Liver (tissue), 9 donors: ENCODE measurements around the gene CLEC17A. TPM values are rescaled to one million over a fixed set of nuclear protein-coding genes. Genes with fewer than 3 reads are reported as not detected.
"Not testable (repeated sequence)": the region's sequence is repeated elsewhere in the genome, so short reads cannot be mapped to it uniquely, and the experiment has no call there.

ENCODE experiments used
- DNase-seq: peaks from one replicate; pipeline ENCODE4 v3.0.0-alpha.2; 2017; ENCODE audit warnings: low spot score
- H3K27ac ChIP-seq, 2 donors: one replicate each; pipeline ENCODE4 v1.7.0; 2013; ENCODE audit warnings: inconsistent platforms in 2 of 2, low read length in 2 of 2, control low read depth in 1 of 2, low read depth in 1 of 2, mild to moderate bottlenecking in 1 of 2
- H3K27me3 ChIP-seq, 4 donors: one replicate each; pipeline versions ENCODE4 v1.6.1 to v1.7.0; 2013; ENCODE audit warnings: low read length in 3 of 4, inconsistent platforms in 1 of 4, mild to moderate bottlenecking in 1 of 4, moderate library complexity in 1 of 4; ENCODE audit not compliant: control insufficient read depth in 4 of 4, insufficient read depth in 4 of 4
- H3K36me3 ChIP-seq, 4 donors: one replicate each; pipeline versions ENCODE4 v1.6.1 to v1.7.0; 2013; ENCODE audit warnings: low read length in 3 of 4, mild to moderate bottlenecking in 3 of 4, low read depth in 1 of 4, moderate library complexity in 1 of 4; ENCODE audit not compliant: control insufficient read depth in 4 of 4, insufficient read depth in 3 of 4
- H3K4me1 ChIP-seq, 4 donors: one replicate each; pipeline versions ENCODE4 v1.6.1 to v1.7.0; 2013; ENCODE audit warnings: low read length in 3 of 4, mild to moderate bottlenecking in 3 of 4, moderate library complexity in 1 of 4; ENCODE audit not compliant: control insufficient read depth in 4 of 4, insufficient read depth in 4 of 4
- H3K4me3 ChIP-seq, 3 donors: one replicate each; pipeline versions ENCODE4 v1.6.1 to v1.7.0; 2013; ENCODE audit warnings: low read length in 3 of 3, control low read depth in 1 of 3, low read depth in 1 of 3, mild to moderate bottlenecking in 1 of 3
- H3K9ac ChIP-seq, 2 donors: one replicate each; pipeline ENCODE4 v1.7.0; 2013; ENCODE audit warnings: low read length in 2 of 2, mild to moderate bottlenecking in 2 of 2, moderate library complexity in 2 of 2, control low read depth in 1 of 2, low read depth in 1 of 2
- H3K9me3 ChIP-seq, 4 donors: one replicate each; pipeline versions ENCODE4 v1.6.1 to v1.7.0; 2013; ENCODE audit warnings: low read length in 3 of 4; ENCODE audit not compliant: control insufficient read depth in 4 of 4
- ATF3 ChIP-seq: IDR thresholded peaks from 2 replicates; pipeline ENCODE4 v1.6.1; 2016; ENCODE audit warnings: antibody characterized with exemption
- CTCF ChIP-seq: fragments of 150-350 bp; IDR thresholded peaks from 2 replicates; pipeline ENCODE4 v1.5.1; 2017; ENCODE audit warnings: improper control_type of control experiment, low read depth, low read length; ENCODE audit not compliant: missing input control
- FOXA1 ChIP-seq: IDR thresholded peaks from 2 replicates; pipeline ENCODE4 v1.6.1; 2016; ENCODE audit warnings: antibody characterized with exemption
- FOXA2 ChIP-seq: IDR thresholded peaks from 2 replicates; pipeline ENCODE4 v1.6.1; 2016; ENCODE audit warnings: antibody characterized with exemption
- HNF4A ChIP-seq, 2 donors: conservative IDR thresholded peaks; 2 replicates each; pipeline ENCODE4 v1.6.1; 2016; ENCODE audit warnings: antibody characterized with exemption in 2 of 2, mild to moderate bottlenecking in 2 of 2
- HNF4G ChIP-seq: IDR thresholded peaks from 2 replicates; pipeline ENCODE4 v1.6.1; 2016; ENCODE audit warnings: antibody characterized with exemption
- NR2F2 ChIP-seq: IDR thresholded peaks from 2 replicates; pipeline ENCODE4 v1.6.1; 2016; ENCODE audit warnings: antibody characterized with exemption
- RAD21 ChIP-seq, 2 donors: IDR thresholded peaks; 2 replicates each; pipeline ENCODE4 v1.6.1; 2016; ENCODE audit warnings: antibody characterized with exemption in 2 of 2, mild to moderate bottlenecking in 2 of 2
- REST ChIP-seq: IDR thresholded peaks from 2 replicates; pipeline ENCODE4 v1.6.1; 2016; ENCODE audit warnings: antibody characterized with exemption, mild to moderate bottlenecking
- RXRA ChIP-seq, 2 donors: IDR thresholded peaks; 2 replicates each; pipeline ENCODE4 v1.6.1; 2017 to 2018; ENCODE audit warnings: antibody characterized with exemption in 2 of 2, mild to moderate bottlenecking in 1 of 2
- SP1 ChIP-seq: IDR thresholded peaks from 2 replicates; pipeline ENCODE4 v1.6.1; 2018; ENCODE audit warnings: antibody characterized with exemption, mild to moderate bottlenecking
- WGBS: extraction: QIAGEN DNeasy Blood & Tissue Kit; methylation state at CpG from one replicate; pipeline ENCODE4 v1.1.7; 2013; 5-methylcytosine and 5-hydroxymethylcytosine counted together
- polyA plus RNA-seq, 2 donors: library from polyadenylated mRNA; stranded (reverse) in 1 of 2; unstranded in 1 of 2; fragments of 200-250 nt in 1 of 2; fragments of >200 nt in 1 of 2; fragmentation: Nextera tagmentation in 1 of 2; extraction: Ambion mirVana in 1 of 2; gene quantifications; one replicate each; pipeline versions ENCODE4 v1.2.1 to v1.2.3, GENCODE V29; 2013 to 2015
- total RNA-seq, 2 donors: library from RNA; depleted of rRNA; stranded (reverse); fragments of >200 nt; gene quantifications; one replicate each; pipeline ENCODE4 v1.2.3, GENCODE V29; 2014
- TF ChIP-seq, protein P1 (sequence below): IDR thresholded peaks from 2 replicates; pipeline ENCODE4 v1.6.1; 2016; ENCODE audit warnings: antibody characterized with exemption
- TF ChIP-seq, protein P2 (sequence below): IDR thresholded peaks from 2 replicates; pipeline ENCODE4 v1.6.1; 2016; ENCODE audit warnings: antibody characterized with exemption
- donor health status: healthy.
- donor health status: healthy.
- donor health status: healthy.
- donor health status: healthy.
- donor health status: healthy.

Gene CLEC17A
- total and polyA plus RNA-seq, 4 donors, result 0.22 to 0.28 TPM; not detected in 2

- no peak for TF ChIP-seq RXRA (IDR thresholded peaks at IDR 0.05)
Measured at GRCh38 chr19:14611051-14611450, 28.2 kb downstream of the CLEC17A start (continued).

DNA sequence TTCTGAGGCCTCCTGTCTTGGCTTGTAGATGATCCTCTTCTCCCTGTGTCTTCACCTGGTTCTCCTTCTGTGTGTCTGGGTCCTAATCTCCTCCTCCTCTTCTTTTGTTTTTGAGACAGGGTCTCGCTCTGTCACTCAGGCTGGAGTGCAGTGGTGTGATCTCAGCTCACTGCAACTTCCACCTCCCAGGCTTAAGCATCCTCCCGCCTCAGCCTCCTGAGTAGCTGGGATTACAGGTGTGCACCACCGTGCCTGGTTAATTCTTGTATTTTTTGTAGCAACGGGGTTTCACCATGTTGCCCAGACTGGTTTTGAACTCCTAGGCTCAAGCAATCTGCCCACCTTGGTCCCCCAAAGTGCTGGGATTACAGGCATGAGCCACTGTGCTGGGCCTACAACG, 29.4 kb downstream of the CLEC17A start:
- not testable (repeated sequence) for H3K9ac ChIP-seq, H3K27ac ChIP-seq, H3K9me3 ChIP-seq, H3K27me3 ChIP-seq, H3K4me3 ChIP-seq, H3K4me1 ChIP-seq, DNase-seq, H3K36me3 ChIP-seq
- 86% methylated on average over 5 of the region's 5 CpGs for WGBS

DNA sequence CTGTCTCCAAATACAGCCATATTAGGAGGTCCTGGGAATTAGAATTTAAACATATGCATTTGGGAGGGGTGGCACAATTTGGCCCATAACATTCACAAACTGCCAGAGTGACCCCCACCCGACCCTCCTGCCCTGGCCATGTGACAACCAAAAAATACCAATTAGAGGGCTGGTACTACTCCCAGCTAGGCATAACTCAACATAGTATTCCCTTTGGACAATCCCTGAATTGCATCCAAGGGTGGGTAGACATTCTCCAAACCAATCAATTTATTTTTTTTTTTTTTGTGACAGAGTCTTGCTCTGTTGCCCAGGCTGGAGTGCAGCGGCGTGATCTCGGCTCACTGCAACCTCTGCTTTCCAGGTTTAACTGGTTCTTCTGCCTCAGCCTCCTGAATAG, 29.8 kb downstream of the CLEC17A start:
- Histone ChIP-seq H3K4me3 (no peak overlapping the region), H3K9me3 (no peaks in the 10 kb centered on the region), H3K27ac (no peak overlapping the region), H3K36me3 (no peaks in the 10 kb centered on the region), H3K4me1 (no peaks in the 10 kb centered on the region), H3K9ac (no peak overlapping the region), H3K27me3 (no peaks in the 10 kb centered on the region)
- WGBS, result 90% methylated on average over 4 of the region's 4 CpGs
- TF ChIP-seq CTCF (no peak), FOXA2 (no peak), FOXA1 (no peak), RAD21 (IDR thresholded peaks at IDR 0.05) (no peak)
- TF ChIP-seq, protein P1, sequence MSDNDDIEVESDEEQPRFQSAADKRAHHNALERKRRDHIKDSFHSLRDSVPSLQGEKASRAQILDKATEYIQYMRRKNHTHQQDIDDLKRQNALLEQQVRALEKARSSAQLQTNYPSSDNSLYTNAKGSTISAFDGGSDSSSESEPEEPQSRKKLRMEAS, result no peak
- no peak for DNase-seq

DNA sequence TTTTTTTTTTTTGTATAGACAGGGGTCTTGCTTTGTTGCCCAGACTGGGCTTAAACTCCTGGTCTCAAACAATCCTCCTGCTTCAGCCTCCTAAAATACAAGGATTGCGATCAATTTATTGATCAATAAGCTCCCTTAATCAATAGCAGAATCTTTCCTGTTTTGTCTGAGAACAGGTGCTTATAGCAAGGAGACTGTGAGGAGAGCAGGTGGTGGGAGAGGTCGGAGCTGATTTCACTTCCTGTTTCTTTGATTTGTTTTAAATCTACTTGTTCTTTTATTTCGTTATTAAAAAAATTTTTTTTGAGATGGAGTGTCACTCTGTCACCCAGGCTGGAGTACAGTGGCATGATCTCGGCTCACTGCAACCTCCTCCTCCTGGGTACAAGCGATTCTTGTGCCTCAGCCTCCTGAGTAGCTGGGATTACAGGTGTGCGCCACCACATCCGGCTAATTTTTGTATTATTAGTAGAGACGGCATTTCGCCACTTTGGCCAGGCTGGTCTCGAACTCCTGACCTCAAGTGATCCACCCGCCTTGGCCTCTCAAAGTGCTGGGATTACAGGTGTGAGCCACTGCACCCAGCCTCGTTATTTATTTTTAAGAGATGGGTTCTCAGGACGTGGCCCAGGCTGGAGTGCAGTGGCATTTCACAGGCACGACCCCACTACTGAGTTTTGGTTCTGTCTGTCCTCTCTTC, 30.7 kb downstream of the CLEC17A start:
- not testable (repeated sequence) for H3K27me3 ChIP-seq, H3K9ac ChIP-seq, H3K4me3 ChIP-seq, H3K36me3 ChIP-seq, DNase-seq, H3K9me3 ChIP-seq, H3K4me1 ChIP-seq, H3K27ac ChIP-seq
- WGBS, result 75% methylated on average over 14 of the region's 14 CpGs

DNA sequence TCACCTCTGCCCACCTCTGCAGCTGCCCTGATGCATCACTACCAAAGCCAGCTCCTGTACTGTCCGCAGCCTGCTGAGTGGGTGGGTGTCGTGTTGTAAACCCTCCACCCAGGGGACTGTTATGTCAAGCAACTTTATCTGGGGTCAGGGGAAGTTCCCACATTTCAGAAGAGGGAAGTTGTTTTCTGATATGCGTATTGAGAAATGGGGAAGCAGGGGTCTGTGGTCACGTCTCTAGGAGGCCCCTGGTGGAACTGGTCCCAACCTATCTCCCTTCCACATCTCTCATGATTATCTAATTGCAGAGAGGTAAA, 31.2 kb downstream of the CLEC17A start:
- Histone ChIP-seq H3K36me3 (no peaks in the 10 kb centered on the region), H3K27ac (no peak overlapping the region)
- 59% methylated on average over 4 of the region's 4 CpGs for WGBS
- TF ChIP-seq, protein P1, result no peak
- no peak for TF ChIP-seq ATF3
- TF ChIP-seq, protein P2, sequence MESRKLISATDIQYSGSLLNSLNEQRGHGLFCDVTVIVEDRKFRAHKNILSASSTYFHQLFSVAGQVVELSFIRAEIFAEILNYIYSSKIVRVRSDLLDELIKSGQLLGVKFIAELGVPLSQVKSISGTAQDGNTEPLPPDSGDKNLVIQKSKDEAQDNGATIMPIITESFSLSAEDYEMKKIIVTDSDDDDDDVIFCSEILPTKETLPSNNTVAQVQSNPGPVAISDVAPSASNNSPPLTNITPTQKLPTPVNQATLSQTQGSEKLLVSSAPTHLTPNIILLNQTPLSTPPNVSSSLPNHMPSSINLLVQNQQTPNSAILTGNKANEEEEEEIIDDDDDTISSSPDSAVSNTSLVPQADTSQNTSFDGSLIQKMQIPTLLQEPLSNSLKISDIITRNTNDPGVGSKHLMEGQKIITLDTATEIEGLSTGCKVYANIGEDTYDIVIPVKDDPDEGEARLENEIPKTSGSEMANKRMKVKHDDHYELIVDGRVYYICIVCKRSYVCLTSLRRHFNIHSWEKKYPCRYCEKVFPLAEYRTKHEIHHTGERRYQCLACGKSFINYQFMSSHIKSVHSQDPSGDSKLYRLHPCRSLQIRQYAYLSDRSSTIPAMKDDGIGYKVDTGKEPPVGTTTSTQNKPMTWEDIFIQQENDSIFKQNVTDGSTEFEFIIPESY, result no peak
- TF ChIP-seq NR2F2, result no peak
- no peak for TF ChIP-seq HNF4G
- no peak for TF ChIP-seq SP1
- TF ChIP-seq REST, result no peak
- TF ChIP-seq RXRA (IDR thresholded peaks at IDR 0.05), result no peak
- no peak for TF ChIP-seq FOXA1
- TF ChIP-seq HNF4A (conservative IDR thresholded peaks at IDR 0.05), result no peak

More for the DNA sequence above, 31.2 kb downstream of the CLEC17A start:
- DNase-seq, result no peak
- Histone ChIP-seq H3K4me3 (no peak overlapping the region), H3K4me1 (no peaks in the 10 kb centered on the region), H3K27me3 (no peaks in the 10 kb centered on the region), H3K9me3 (peaks cover 0 to 4% (median 2%) of the 10 kb centered on the region in 4 donors), H3K9ac (no peak overlapping the region)
